A549 (cell line): ENCODE measurements around the gene SARS1. TPM values are rescaled to one million over a fixed set of nuclear protein-coding genes. Genes with fewer than 3 reads are reported as not detected.
A peak's percentile ranks its signal among the peaks of the same experiment; 100 is the strongest.

Source experiments
- ATAC-seq, 2 experiments: fragments of 200-7000 bp in 1 of 2; fragments of >200 bp in 1 of 2; cut with Nextera tagmentation in 1 of 2; cut with Tn5 transposase in 1 of 2; 3 replicates each; pipeline versions ENCODE4 v1.8.0 to v1.9.1; 2018 to 2020; ENCODE audit warnings: mild to moderate bottlenecking in 1 of 2, moderate library complexity in 1 of 2
- CTCF ChIA-PET: fragments of 300-600 bp; sonication (Branson Sonifier 250); formaldehyde crosslinking; extraction: SDS; loops from one replicate; lab custom pipeline; 2021; ENCODE audit warnings: antibody characterized with exemption, inconsistent platforms; lab: Yijun Ruan, JAX
- POLR2A ChIA-PET: fragments of 350-600 bp; formaldehyde crosslinking; extraction: SDS; loops from one replicate; lab custom pipeline; 2021; ENCODE audit warnings: antibody characterized with exemption, inconsistent platforms; lab: Yijun Ruan, JAX
- DNase-seq, 2 experiments: peaks; one replicate each; pipeline versions ENCODE4 v3.0.0 to v3.0.0-alpha.2; 2011 to 2016; ENCODE audit warnings: low read depth in 1 of 2, low spot score in 1 of 2
- FAIRE-seq: peaks from 2 replicates; lab custom pipeline; 2011; peaks lifted over from hg19 to GRCh38; lab: Jason Lieb, UNC
- H3K27ac ChIP-seq, 2 experiments: fragments of >200 bp; sonication (Bioruptor Twin); formaldehyde crosslinking; 3 replicates each; pipeline ENCODE4 v1.5.1; 2016 to 2017
- H3K4me1 ChIP-seq: fragments of >200 bp; sonication (Bioruptor Twin); formaldehyde crosslinking; 3 replicates; pipeline ENCODE4 v1.6.1; 2016
- H3K4me2 ChIP-seq: fragments of >200 bp; sonication (Bioruptor Twin); formaldehyde crosslinking; 3 replicates; pipeline ENCODE4 v1.6.1; 2016
- H3K4me3 ChIP-seq: fragments of >200 bp; sonication (Bioruptor Twin); formaldehyde crosslinking; 3 replicates; pipeline ENCODE4 v1.5.1; 2016
- H3K9me3 ChIP-seq: fragments of >200 bp; sonication (Bioruptor Twin); formaldehyde crosslinking; 3 replicates; pipeline ENCODE4 v1.6.1; 2016
- BHLHE40 ChIP-seq: IDR thresholded peaks from 2 replicates; pipeline ENCODE4 v1.6.1; 2012; ENCODE audit warnings: low read depth, low read length, inconsistent platforms
- CTCF ChIP-seq: fragments of >200 bp; sonication (Bioruptor Twin); formaldehyde crosslinking; IDR thresholded peaks from 3 replicates; pipeline ENCODE4 v1.5.1; 2016
- E2F6 ChIP-seq: IDR thresholded peaks from 2 replicates; pipeline ENCODE4 v1.6.1; 2012; ENCODE audit warnings: low read depth, borderline replicate concordance
- EHF ChIP-seq: fragments of 250-450 bp; sonication (Bioruptor Pico); IDR thresholded peaks from 2 replicates; pipeline ENCODE4 v1.5.0; 2020; ENCODE audit warnings: mild to moderate bottlenecking
- EHMT2 ChIP-seq: fragments of 200-600 bp; sonication (generic); IDR thresholded peaks from 2 replicates; pipeline ENCODE4 v1.6.1; 2016; ENCODE audit warnings: antibody characterized with exemption, low read depth, mild to moderate bottlenecking, moderate library complexity
- EP300 ChIP-seq, 2 experiments: fragments of >200 bp; sonication (Bioruptor Twin); formaldehyde crosslinking; IDR thresholded peaks; 2 replicates in 1 of 2; 3 replicates in 1 of 2; pipeline ENCODE4 v1.6.1; 2016 to 2017
- FOXS1 ChIP-seq: fragments of 250-450 bp; sonication (Bioruptor Pico); IDR thresholded peaks from 2 replicates; pipeline ENCODE4 v1.5.0; 2020; ENCODE audit warnings: mild to moderate bottlenecking, moderate library complexity
- GATA3 ChIP-seq: IDR thresholded peaks from 2 replicates; pipeline ENCODE4 v1.6.1; 2012; ENCODE audit warnings: borderline replicate concordance
- JUN ChIP-seq, 2 experiments: fragments of >200 bp; sonication (Bioruptor Twin); formaldehyde crosslinking; IDR thresholded peaks; 2 replicates in 1 of 2; 3 replicates in 1 of 2; pipeline ENCODE4 v1.6.1; 2016 to 2017
- JUNB ChIP-seq: fragments of >200 bp; sonication (Bioruptor Twin); formaldehyde crosslinking; IDR thresholded peaks from 2 replicates; pipeline ENCODE4 v1.6.1; 2016
- KDM1A ChIP-seq: fragments of 200-600 bp; sonication (generic); IDR thresholded peaks from 2 replicates; pipeline ENCODE4 v1.6.1; 2016; ENCODE audit warnings: low read depth, mild to moderate bottlenecking
- MAFK ChIP-seq: fragments of 450-650 bp; IDR thresholded peaks from 2 replicates; pipeline ENCODE4 v1.6.1; 2014; ENCODE audit not compliant: partially characterized antibody
- MAX ChIP-seq: IDR thresholded peaks from 2 replicates; pipeline ENCODE4 v1.6.1; 2012
- MAZ ChIP-seq: fragments of 150-350 bp; IDR thresholded peaks from 2 replicates; pipeline ENCODE4 v1.6.1; 2014; ENCODE audit warnings: antibody characterized with exemption, low read depth, low read length, borderline replicate concordance
- NFE2L2 ChIP-seq: fragments of 150-350 bp; conservative IDR thresholded peaks from 2 replicates; pipeline ENCODE4 v1.6.1; 2014; ENCODE audit warnings: low read length
- PHF8 ChIP-seq: fragments of 200-600 bp; sonication (generic); IDR thresholded peaks from 2 replicates; pipeline ENCODE4 v1.6.1; 2016; ENCODE audit warnings: low read depth, mild to moderate bottlenecking, antibody characterized with exemption, moderate library complexity, borderline replicate concordance
- POLR2A ChIP-seq: IDR thresholded peaks from 2 replicates; pipeline ENCODE4 v1.6.1; 2012; ENCODE audit warnings: mild to moderate bottlenecking, low read length
- RAD21 ChIP-seq, 2 experiments: fragments of >200 bp in 1 of 2; sonication (Bioruptor Twin) in 1 of 2; formaldehyde crosslinking in 1 of 2; IDR thresholded peaks in 1 of 2; conservative IDR thresholded peaks in 1 of 2; 2 replicates in 1 of 2; 3 replicates in 1 of 2; pipeline ENCODE4 v1.6.1; 2012 to 2018; ENCODE audit warnings: inconsistent platforms in 1 of 2
- RNF2 ChIP-seq: fragments of 200-600 bp; sonication (generic); IDR thresholded peaks from 2 replicates; pipeline ENCODE4 v1.6.1; 2016; ENCODE audit warnings: low read depth, mild to moderate bottlenecking, antibody characterized with exemption, moderate library complexity, borderline replicate concordance
- SMC3 ChIP-seq: fragments of >200 bp; sonication (Bioruptor Twin); formaldehyde crosslinking; IDR thresholded peaks from 3 replicates; pipeline ENCODE4 v1.6.1; 2018; ENCODE audit warnings: inconsistent platforms
- TP53 ChIP-seq: fragments of 250-450 bp; sonication (Bioruptor Pico); IDR thresholded peaks from 2 replicates; pipeline ENCODE4 v1.5.0; 2021; ENCODE audit warnings: mild to moderate bottlenecking, moderate library complexity
- ZC3H11A ChIP-seq: fragments of 450-650 bp; IDR thresholded peaks from 2 replicates; pipeline ENCODE4 v1.6.1; 2014; ENCODE audit warnings: antibody characterized with exemption, mild to moderate bottlenecking
- ZFP36 ChIP-seq: fragments of 450-650 bp; IDR thresholded peaks from 2 replicates; pipeline ENCODE4 v1.6.1; 2014; ENCODE audit warnings: borderline replicate concordance; ENCODE audit not compliant: partially characterized antibody
- WGBS: methylation state at CpG from one replicate; pipeline ENCODE4 v1.1.6; 2017; ENCODE audit errors: missing lambda C conversion rate; 5-methylcytosine and 5-hydroxymethylcytosine counted together
- polyA plus RNA-seq, 4 experiments: library from polyadenylated mRNA; depleted of rRNA in 3 of 4; stranded (reverse); fragments of >200 nt; fragmentation: RNase III in 1 of 4; extraction: RNeasy Plus Mini Kit Qiagen cat#74134 plus additional on column Dnase treatment in 1 of 4; gene quantifications; 2 replicates in 3 of 4; 3 replicates in 1 of 4; pipeline ENCODE4 v1.2.3, GENCODE V29; 2011 to 2017
- TF ChIP-seq, protein P1 (sequence below): fragments of 450-650 bp; IDR thresholded peaks from 2 replicates; pipeline ENCODE4 v1.6.1; 2014; ENCODE audit warnings: antibody characterized with exemption
- TF ChIP-seq, protein P2 (sequence below): fragments of 250-450 bp; sonication (Bioruptor Pico); IDR thresholded peaks from 2 replicates; pipeline ENCODE4 v1.5.0; 2021; ENCODE audit warnings: mild to moderate bottlenecking, moderate library complexity, borderline replicate concordance
- TF ChIP-seq, protein P3 (sequence below): fragments of 250-450 bp; sonication (Bioruptor Pico); IDR thresholded peaks from 2 replicates; pipeline ENCODE4 v1.5.0; 2020; ENCODE audit warnings: low read depth, mild to moderate bottlenecking, moderate library complexity

Gene SARS1
- polyA plus RNA-seq, 2 of the 4 experiments (the other 2 are of a cell fraction) = 103 to 152 TPM

GRCh38 chr1:109277434-109278204 lies 63.9 kb downstream of the SARS1 start:
- CTCF ChIA-PET = interaction anchor here (0.6 to 5.7 kb wide), 24 partner anchors 9 to 823 kb away, joined by 3 to 107 read pairs (median 4); partner anchors contain the start of gene SORT1
- no peak for FAIRE-seq
- POLR2A ChIA-PET = no interaction called here
- TF ChIP-seq ZFP36 (no peak), BHLHE40 (no peak), MAFK (peak; percentile 62), SMC3 (peak; percentile 76), EP300 (IDR thresholded peaks at IDR 0.05) (no peak), JUN (IDR thresholded peaks at IDR 0.05) (no peak), CTCF (peak; percentile 69), MAX (0 out of 2 replicates have a peak, but pooled peaks have one; percentile 16), FOXS1 (no peak), KDM1A (no peak), RAD21 (conservative IDR thresholded peaks at IDR 0.05 in 1 of 2, IDR thresholded peaks at IDR 0.05 in 1 of 2) (peak; percentile 56 to 67), E2F6 (no peak), RNF2 (no peak), ZC3H11A (no peak), EHMT2 (no peak), NFE2L2 (no peak), PHF8 (no peak), EHF (CRISPR knock-in tag) (no peak), MAZ (no peak), JUNB (no peak)
- TF ChIP-seq, protein P1, sequence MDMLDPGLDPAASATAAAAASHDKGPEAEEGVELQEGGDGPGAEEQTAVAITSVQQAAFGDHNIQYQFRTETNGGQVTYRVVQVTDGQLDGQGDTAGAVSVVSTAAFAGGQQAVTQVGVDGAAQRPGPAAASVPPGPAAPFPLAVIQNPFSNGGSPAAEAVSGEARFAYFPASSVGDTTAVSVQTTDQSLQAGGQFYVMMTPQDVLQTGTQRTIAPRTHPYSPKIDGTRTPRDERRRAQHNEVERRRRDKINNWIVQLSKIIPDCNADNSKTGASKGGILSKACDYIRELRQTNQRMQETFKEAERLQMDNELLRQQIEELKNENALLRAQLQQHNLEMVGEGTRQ = no peak
- WGBS = 82% methylated on average over 5 of the region's 7 CpGs
- Histone ChIP-seq H3K9me3 (no peaks in the 10 kb centered on the region), H3K4me2 (peak overlapping the region; percentile 83), H3K4me1 (peaks cover 57% of the 10 kb centered on the region), H3K27ac (peak overlapping the region; percentile 95 to 99), H3K4me3 (no peak overlapping the region)
- peak; percentile 16 to 60; a peak in 3 of 6 replicates for ATAC-seq
- peak; percentile 64 to 76 for DNase-seq

- Histone ChIP-seq H3K4me3 (no peak overlapping the region), H3K9me3 (no peaks in the 10 kb centered on the region), H3K27ac (no peak overlapping the region), H3K4me1 (peaks cover 43% of the 10 kb centered on the region), H3K4me2 (no peak overlapping the region)
- WGBS = 95% methylated on average over 5 of the region's 5 CpGs
- CTCF ChIA-PET = interaction anchor here (0.9 to 5.7 kb wide), 5 partner anchors 17 to 253 kb away, joined by 3 to 107 read pairs (median 25); partner anchors contain the start of gene SORT1
- DNase-seq (no peak), FAIRE-seq (no peak), ATAC-seq (no peak)
- POLR2A ChIA-PET = no interaction called here
- TF ChIP-seq, protein P2, sequence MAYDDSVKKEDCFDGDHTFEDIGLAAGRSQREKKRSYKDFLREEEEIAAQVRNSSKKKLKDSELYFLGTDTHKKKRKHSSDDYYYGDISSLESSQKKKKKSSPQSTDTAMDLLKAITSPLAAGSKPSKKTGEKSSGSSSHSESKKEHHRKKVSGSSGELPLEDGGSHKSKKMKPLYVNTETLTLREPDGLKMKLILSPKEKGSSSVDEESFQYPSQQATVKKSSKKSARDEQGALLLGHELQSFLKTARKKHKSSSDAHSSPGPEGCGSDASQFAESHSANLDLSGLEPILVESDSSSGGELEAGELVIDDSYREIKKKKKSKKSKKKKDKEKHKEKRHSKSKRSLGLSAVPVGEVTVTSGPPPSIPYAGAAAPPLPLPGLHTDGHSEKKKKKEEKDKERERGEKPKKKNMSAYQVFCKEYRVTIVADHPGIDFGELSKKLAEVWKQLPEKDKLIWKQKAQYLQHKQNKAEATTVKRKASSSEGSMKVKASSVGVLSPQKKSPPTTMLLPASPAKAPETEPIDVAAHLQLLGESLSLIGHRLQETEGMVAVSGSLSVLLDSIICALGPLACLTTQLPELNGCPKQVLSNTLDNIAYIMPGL (CRISPR knock-in tag) = no peak
- TF ChIP-seq NFE2L2 (no peak), GATA3 (no peak), EP300 (IDR thresholded peaks at IDR 0.05) (no peak), TP53 (CRISPR knock-in tag) (no peak), POLR2A (no peak)
- TF ChIP-seq, protein P3, sequence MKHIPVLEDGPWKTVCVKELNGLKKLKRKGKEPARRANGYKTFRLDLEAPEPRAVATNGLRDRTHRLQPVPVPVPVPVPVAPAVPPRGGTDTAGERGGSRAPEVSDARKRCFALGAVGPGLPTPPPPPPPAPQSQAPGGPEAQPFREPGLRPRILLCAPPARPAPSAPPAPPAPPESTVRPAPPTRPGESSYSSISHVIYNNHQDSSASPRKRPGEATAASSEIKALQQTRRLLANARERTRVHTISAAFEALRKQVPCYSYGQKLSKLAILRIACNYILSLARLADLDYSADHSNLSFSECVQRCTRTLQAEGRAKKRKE (CRISPR knock-in tag) = no peak
Observed at GRCh38 chr1:109279615-109280278, 66.0 kb downstream of the SARS1 start.
